ENCODE data around the gene DCLK2. TPM values are rescaled to one million over a fixed set of nuclear protein-coding genes. Genes with fewer than 3 reads are reported as not detected.

Gene DCLK2
- total RNA-seq, 3 donors from 2014 or later (not counting 1 experiment from before 2014, with no cell fraction given) = 0.31 TPM; not detected in 2

GRCh38 chr4:150126201-150126863, 48.1 kb downstream of the DCLK2 start:
- no peaks in the 10 kb centered on the region for H3K4me1 Mint-ChIP-seq
- H3K4me3 Mint-ChIP-seq = no peak overlapping the region
- Histone ChIP-seq H3K36me3 (ENCODE audit: control insufficient read depth, insufficient read depth, low read length) (no peaks in the 10 kb centered on the region), H3K4me3 (ENCODE audit: low read length) (no peak overlapping the region), H3K27ac (ENCODE audit: low read length) (no peak overlapping the region), H3K9me3 (ENCODE audit: control insufficient read depth, insufficient read depth, low read length) (no peaks in the 10 kb centered on the region), H3K4me1 (ENCODE audit: control insufficient read depth, insufficient read depth, low read length) (no peaks in the 10 kb centered on the region), H3K27me3 (ENCODE audit: control insufficient read depth, insufficient read depth, low read length) (no peaks in the 10 kb centered on the region)
- intact Hi-C loops (cut with micrococcal nuclease) = no loop called here
- TF ChIP-seq, protein P1, sequence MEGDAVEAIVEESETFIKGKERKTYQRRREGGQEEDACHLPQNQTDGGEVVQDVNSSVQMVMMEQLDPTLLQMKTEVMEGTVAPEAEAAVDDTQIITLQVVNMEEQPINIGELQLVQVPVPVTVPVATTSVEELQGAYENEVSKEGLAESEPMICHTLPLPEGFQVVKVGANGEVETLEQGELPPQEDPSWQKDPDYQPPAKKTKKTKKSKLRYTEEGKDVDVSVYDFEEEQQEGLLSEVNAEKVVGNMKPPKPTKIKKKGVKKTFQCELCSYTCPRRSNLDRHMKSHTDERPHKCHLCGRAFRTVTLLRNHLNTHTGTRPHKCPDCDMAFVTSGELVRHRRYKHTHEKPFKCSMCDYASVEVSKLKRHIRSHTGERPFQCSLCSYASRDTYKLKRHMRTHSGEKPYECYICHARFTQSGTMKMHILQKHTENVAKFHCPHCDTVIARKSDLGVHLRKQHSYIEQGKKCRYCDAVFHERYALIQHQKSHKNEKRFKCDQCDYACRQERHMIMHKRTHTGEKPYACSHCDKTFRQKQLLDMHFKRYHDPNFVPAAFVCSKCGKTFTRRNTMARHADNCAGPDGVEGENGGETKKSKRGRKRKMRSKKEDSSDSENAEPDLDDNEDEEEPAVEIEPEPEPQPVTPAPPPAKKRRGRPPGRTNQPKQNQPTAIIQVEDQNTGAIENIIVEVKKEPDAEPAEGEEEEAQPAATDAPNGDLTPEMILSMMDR (IDR thresholded peaks at IDR 0.05) = no peak
- peaks cover 0 to 2% of the 10 kb centered on the region in 2 donors for H3K9me3 Mint-ChIP-seq
- ATAC-seq (no peak), DNase-seq (no peak)
- no peak overlapping the region for H3K27ac Mint-ChIP-seq
- WGBS (ENCODE audit: insufficient coverage) = 40% methylated on average over 2 of the region's 3 CpGs
- no peaks in the 10 kb centered on the region for H3K27me3 Mint-ChIP-seq (ENCODE audit: low read depth in 2 of 2)
- H3K36me3 Mint-ChIP-seq = no peaks in the 10 kb centered on the region

DNA sequence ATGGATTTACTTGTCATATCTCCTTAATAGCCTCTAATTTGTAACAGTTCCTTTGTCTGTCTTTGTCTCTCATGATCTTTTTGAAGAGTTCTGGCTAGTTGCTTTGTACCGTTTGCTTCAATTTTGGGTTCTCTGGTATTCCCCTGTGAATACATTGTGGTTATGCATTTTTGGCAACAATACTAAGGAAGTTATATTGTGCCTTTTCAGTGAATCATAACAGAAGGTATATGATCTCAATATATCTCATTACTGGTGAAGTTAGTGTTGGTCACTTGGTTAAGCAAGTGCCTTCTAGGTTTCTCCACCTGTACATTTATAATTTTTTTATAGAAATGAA, 48.6 kb downstream of the DCLK2 start:
- Histone ChIP-seq H3K9me3 (ENCODE audit: control insufficient read depth, insufficient read depth, low read length) (no peaks in the 10 kb centered on the region), H3K4me1 (ENCODE audit: control insufficient read depth, insufficient read depth, low read length) (no peaks in the 10 kb centered on the region), H3K27ac (ENCODE audit: low read length) (no peak overlapping the region), H3K27me3 (ENCODE audit: control insufficient read depth, insufficient read depth, low read length) (no peaks in the 10 kb centered on the region), H3K36me3 (ENCODE audit: control insufficient read depth, insufficient read depth, low read length) (no peaks in the 10 kb centered on the region), H3K4me3 (ENCODE audit: low read length) (no peak overlapping the region)
- H3K27me3 Mint-ChIP-seq (ENCODE audit: low read depth in 2 of 2) = no peaks in the 10 kb centered on the region
- ATAC-seq (no peak), DNase-seq (no peak)
- WGBS (ENCODE audit: insufficient coverage) = 0% methylated on average over 1 of the region's 1 CpG
- H3K9me3 Mint-ChIP-seq = peaks cover 0 to 2% of the 10 kb centered on the region in 2 donors
- intact Hi-C loops (cut with micrococcal nuclease) = no loop called here
- TF ChIP-seq, protein P1 (IDR thresholded peaks at IDR 0.05) = no peak
- H3K4me1 Mint-ChIP-seq = no peaks in the 10 kb centered on the region
- no peak overlapping the region for H3K27ac Mint-ChIP-seq
- no peaks in the 10 kb centered on the region for H3K36me3 Mint-ChIP-seq
- no peak overlapping the region for H3K4me3 Mint-ChIP-seq

- Histone ChIP-seq H3K27ac (ENCODE audit: low read length) (no peak overlapping the region), H3K27me3 (ENCODE audit: control insufficient read depth, insufficient read depth, low read length) (no peaks in the 10 kb centered on the region), H3K4me1 (ENCODE audit: control insufficient read depth, insufficient read depth, low read length) (no peaks in the 10 kb centered on the region), H3K9me3 (ENCODE audit: control insufficient read depth, insufficient read depth, low read length) (no peaks in the 10 kb centered on the region), H3K4me3 (ENCODE audit: low read length) (no peak overlapping the region), H3K36me3 (ENCODE audit: control insufficient read depth, insufficient read depth, low read length) (no peaks in the 10 kb centered on the region)
- intact Hi-C loops (cut with micrococcal nuclease) = no loop called here
- H3K9me3 Mint-ChIP-seq = peaks cover 0 to 2% of the 10 kb centered on the region in 2 donors
- DNase-seq = no peak
- H3K4me3 Mint-ChIP-seq = no peak overlapping the region
- WGBS (ENCODE audit: insufficient coverage) = 95% methylated on average over 3 of the region's 4 CpGs
- no peaks in the 10 kb centered on the region for H3K27me3 Mint-ChIP-seq (ENCODE audit: low read depth in 2 of 2)
- no peaks in the 10 kb centered on the region for H3K4me1 Mint-ChIP-seq
- H3K36me3 Mint-ChIP-seq = no peaks in the 10 kb centered on the region
- ATAC-seq = no peak
- TF ChIP-seq, protein P1 (IDR thresholded peaks at IDR 0.05) = no peak
- no peak overlapping the region for H3K27ac Mint-ChIP-seq
Measured at GRCh38 chr4:150127757-150128156, 49.5 kb downstream of the DCLK2 start.

DNA sequence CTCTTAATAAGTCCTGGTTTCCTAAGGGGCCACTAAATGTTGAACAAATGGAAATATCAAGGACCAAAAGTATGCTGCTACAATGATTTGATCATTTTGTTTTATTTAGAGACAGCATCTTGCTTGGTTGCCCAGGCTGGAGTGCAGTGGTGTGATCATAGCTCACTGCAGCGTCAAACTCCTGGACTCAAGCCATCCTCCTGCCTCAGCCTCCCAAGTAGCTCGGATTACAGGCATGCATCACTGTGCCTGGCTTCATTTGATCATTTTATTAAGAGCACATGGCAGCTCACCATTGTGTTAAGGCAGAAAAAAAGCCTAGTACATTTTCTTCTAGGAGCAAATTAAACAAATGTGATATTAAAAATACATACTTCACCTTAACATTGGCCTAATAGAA, 52.7 kb downstream of the DCLK2 start:
- H3K4me3 ChIP-seq (ENCODE audit: low read length) = no peak overlapping the region
- 90% methylated on average over 2 of the region's 2 CpGs for WGBS (ENCODE audit: insufficient coverage)
- H3K4me1 Mint-ChIP-seq = peaks cover 0 to 2% of the 10 kb centered on the region in 2 donors
- H3K4me3 Mint-ChIP-seq = no peak overlapping the region
- H3K27me3 Mint-ChIP-seq (ENCODE audit: low read depth in 2 of 2) = peaks cover 4 to 7% of the 10 kb centered on the region in 2 donors
- no peak overlapping the region for H3K27ac ChIP-seq (ENCODE audit: low read length)
- intact Hi-C loops (cut with micrococcal nuclease) = no loop called here
- no peaks in the 10 kb centered on the region for H3K27me3 ChIP-seq (ENCODE audit: control insufficient read depth, insufficient read depth, low read length)
- no peak for ATAC-seq
- no peaks in the 10 kb centered on the region for H3K9me3 Mint-ChIP-seq
- H3K36me3 Mint-ChIP-seq = no peaks in the 10 kb centered on the region
- TF ChIP-seq, protein P1 (IDR thresholded peaks at IDR 0.05) = no peak
- H3K36me3 ChIP-seq (ENCODE audit: control insufficient read depth, insufficient read depth, low read length) = no peaks in the 10 kb centered on the region
- H3K9me3 ChIP-seq (ENCODE audit: control insufficient read depth, insufficient read depth, low read length) = no peaks in the 10 kb centered on the region
- no peak overlapping the region for H3K27ac Mint-ChIP-seq
- DNase-seq = no peak
- no peaks in the 10 kb centered on the region for H3K4me1 ChIP-seq (ENCODE audit: control insufficient read depth, insufficient read depth, low read length)
